ENCODE data around the gene KIF25.

Gene KIF25

GRCh38 chr6:168037242-168037641 lies 39.8 kb downstream of the KIF25 start:
- Histone ChIP-seq H3K4me1 (ENCODE audit: control insufficient read depth, insufficient read depth, low read length) (peaks cover 9% of the 10 kb centered on the region), H3K27me3 (ENCODE audit: control insufficient read depth, insufficient read depth, low read length) (peaks cover 12% of the 10 kb centered on the region), H3K36me3 (ENCODE audit: control insufficient read depth, insufficient read depth, low read length) (no peaks in the 10 kb centered on the region), H3K9ac (ENCODE audit: low read length) (no peak overlapping the region), H3K4me3 (ENCODE audit: low read length) (no peak overlapping the region), H3K9me3 (ENCODE audit: control insufficient read depth, low read length) (peaks cover 3% of the 10 kb centered on the region)

- Histone ChIP-seq H3K36me3 (ENCODE audit: control insufficient read depth, insufficient read depth, low read length) (no peaks in the 10 kb centered on the region), H3K9ac (ENCODE audit: low read length) (no peak overlapping the region), H3K4me3 (ENCODE audit: low read length) (no peak overlapping the region), H3K27me3 (ENCODE audit: control insufficient read depth, insufficient read depth, low read length) (peaks cover 12% of the 10 kb centered on the region), H3K9me3 (ENCODE audit: control insufficient read depth, low read length) (peaks cover 3% of the 10 kb centered on the region), H3K4me1 (ENCODE audit: control insufficient read depth, insufficient read depth, low read length) (peaks cover 9% of the 10 kb centered on the region)
Measured at GRCh38 chr6:168037856-168038255, 40.4 kb downstream of the KIF25 start.

- no peak overlapping the region for H3K9ac ChIP-seq (ENCODE audit: low read length)
- peaks cover 3% of the 10 kb centered on the region for H3K9me3 ChIP-seq (ENCODE audit: control insufficient read depth, low read length)
- no peaks in the 10 kb centered on the region for H3K36me3 ChIP-seq (ENCODE audit: control insufficient read depth, insufficient read depth, low read length)
- peaks cover 9% of the 10 kb centered on the region for H3K4me1 ChIP-seq (ENCODE audit: control insufficient read depth, insufficient read depth, low read length)
- H3K4me3 ChIP-seq (ENCODE audit: low read length): no peak overlapping the region
- peaks cover 12% of the 10 kb centered on the region for H3K27me3 ChIP-seq (ENCODE audit: control insufficient read depth, insufficient read depth, low read length)
Measured at GRCh38 chr6:168038576-168039140, 41.2 kb downstream of the KIF25 start.

GRCh38 chr6:168039301-168039700 lies 41.8 kb downstream of the KIF25 start:
- Histone ChIP-seq H3K9ac (ENCODE audit: low read length) (no peak overlapping the region), H3K4me1 (ENCODE audit: control insufficient read depth, insufficient read depth, low read length) (peaks cover 9% of the 10 kb centered on the region), H3K36me3 (ENCODE audit: control insufficient read depth, insufficient read depth, low read length) (no peaks in the 10 kb centered on the region), H3K4me3 (ENCODE audit: low read length) (no peak overlapping the region), H3K27me3 (ENCODE audit: control insufficient read depth, insufficient read depth, low read length) (peaks cover 12% of the 10 kb centered on the region), H3K9me3 (ENCODE audit: control insufficient read depth, low read length) (peaks cover 3% of the 10 kb centered on the region)

- Histone ChIP-seq H3K9ac (ENCODE audit: low read length) (no peak overlapping the region), H3K27me3 (ENCODE audit: control insufficient read depth, insufficient read depth, low read length) (peaks cover 10% of the 10 kb centered on the region), H3K4me1 (ENCODE audit: control insufficient read depth, insufficient read depth, low read length) (peaks cover 9% of the 10 kb centered on the region), H3K4me3 (ENCODE audit: low read length) (no peak overlapping the region), H3K36me3 (ENCODE audit: control insufficient read depth, insufficient read depth, low read length) (no peaks in the 10 kb centered on the region), H3K9me3 (ENCODE audit: control insufficient read depth, low read length) (peaks cover 3% of the 10 kb centered on the region)
Measured at GRCh38 chr6:168039849-168040248, 42.4 kb downstream of the KIF25 start.

GRCh38 chr6:168040856-168041496 lies 43.5 kb downstream of the KIF25 start:
- Histone ChIP-seq H3K36me3 (ENCODE audit: control insufficient read depth, insufficient read depth, low read length) (no peaks in the 10 kb centered on the region), H3K9ac (ENCODE audit: low read length) (no peak overlapping the region), H3K27me3 (ENCODE audit: control insufficient read depth, insufficient read depth, low read length) (peaks cover 3% of the 10 kb centered on the region), H3K4me3 (ENCODE audit: low read length) (no peak overlapping the region), H3K4me1 (ENCODE audit: control insufficient read depth, insufficient read depth, low read length) (peaks cover 5% of the 10 kb centered on the region), H3K9me3 (ENCODE audit: control insufficient read depth, low read length) (peaks cover 3% of the 10 kb centered on the region)

- Histone ChIP-seq H3K4me3 (ENCODE audit: low read length) (no peak overlapping the region), H3K9me3 (ENCODE audit: control insufficient read depth, low read length) (peaks cover 3% of the 10 kb centered on the region), H3K9ac (ENCODE audit: low read length) (no peak overlapping the region), H3K36me3 (ENCODE audit: control insufficient read depth, insufficient read depth, low read length) (no peaks in the 10 kb centered on the region), H3K4me1 (ENCODE audit: control insufficient read depth, insufficient read depth, low read length) (no peaks in the 10 kb centered on the region), H3K27me3 (ENCODE audit: control insufficient read depth, insufficient read depth, low read length) (no peaks in the 10 kb centered on the region)
Measured at GRCh38 chr6:168041928-168042327, 44.5 kb downstream of the KIF25 start.

- H3K36me3 ChIP-seq (ENCODE audit: control insufficient read depth, insufficient read depth, low read length): no peaks in the 10 kb centered on the region
- H3K4me3 ChIP-seq (ENCODE audit: low read length): no peak overlapping the region
- peaks cover 3% of the 10 kb centered on the region for H3K9me3 ChIP-seq (ENCODE audit: control insufficient read depth, low read length)
- no peaks in the 10 kb centered on the region for H3K4me1 ChIP-seq (ENCODE audit: control insufficient read depth, insufficient read depth, low read length)
- H3K27me3 ChIP-seq (ENCODE audit: control insufficient read depth, insufficient read depth, low read length): no peaks in the 10 kb centered on the region
- no peak overlapping the region for H3K9ac ChIP-seq (ENCODE audit: low read length)
Measured at GRCh38 chr6:168042426-168043192, 45.1 kb downstream of the KIF25 start.

GRCh38 chr6:168043193-168043847 lies 45.8 kb downstream of the KIF25 start:
- peaks cover 3% of the 10 kb centered on the region for H3K9me3 ChIP-seq (ENCODE audit: control insufficient read depth, low read length)
- H3K4me1 ChIP-seq (ENCODE audit: control insufficient read depth, insufficient read depth, low read length): no peaks in the 10 kb centered on the region
- H3K4me3 ChIP-seq (ENCODE audit: low read length): no peak overlapping the region
- no peaks in the 10 kb centered on the region for H3K27me3 ChIP-seq (ENCODE audit: control insufficient read depth, insufficient read depth, low read length)
- no peak overlapping the region for H3K9ac ChIP-seq (ENCODE audit: low read length)
- H3K36me3 ChIP-seq (ENCODE audit: control insufficient read depth, insufficient read depth, low read length): no peaks in the 10 kb centered on the region

- peaks cover 3% of the 10 kb centered on the region for H3K9me3 ChIP-seq (ENCODE audit: control insufficient read depth, low read length)
- no peaks in the 10 kb centered on the region for H3K27me3 ChIP-seq (ENCODE audit: control insufficient read depth, insufficient read depth, low read length)
- no peak overlapping the region for H3K9ac ChIP-seq (ENCODE audit: low read length)
Measured at GRCh38 chr6:168043848-168044415, 46.5 kb downstream of the KIF25 start.

GRCh38 chr6:168044521-168045130 lies 47.2 kb downstream of the KIF25 start:
- H3K9ac ChIP-seq (ENCODE audit: low read length): no peak overlapping the region
- H3K27me3 ChIP-seq (ENCODE audit: control insufficient read depth, insufficient read depth, low read length): no peaks in the 10 kb centered on the region
- H3K36me3 ChIP-seq (ENCODE audit: control insufficient read depth, insufficient read depth, low read length): no peaks in the 10 kb centered on the region
- H3K4me3 ChIP-seq (ENCODE audit: low read length): no peak overlapping the region
- peaks cover 3% of the 10 kb centered on the region for H3K9me3 ChIP-seq (ENCODE audit: control insufficient read depth, low read length)
- H3K4me1 ChIP-seq (ENCODE audit: control insufficient read depth, insufficient read depth, low read length): no peaks in the 10 kb centered on the region

More at GRCh38 chr6:168043848-168044415, 46.5 kb downstream of the KIF25 start:
- no peaks in the 10 kb centered on the region for H3K36me3 ChIP-seq (ENCODE audit: control insufficient read depth, insufficient read depth, low read length)
- H3K4me3 ChIP-seq (ENCODE audit: low read length): no peak overlapping the region
- no peaks in the 10 kb centered on the region for H3K4me1 ChIP-seq (ENCODE audit: control insufficient read depth, insufficient read depth, low read length)
